BJ (cell line): ENCODE data around the gene HSPB2. TPM values are rescaled to one million over a fixed set of nuclear protein-coding genes. Genes with fewer than 3 reads are reported as not detected.

Experiments used
- CTCF ChIA-PET: fragments of 350-600 bp; formaldehyde crosslinking; extraction: SDS; loops from one replicate; lab custom pipeline; 2021; ENCODE audit warnings: antibody characterized with exemption, inconsistent platforms; lab: Yijun Ruan, JAX
- POLR2A ChIA-PET: fragments of 300-600 bp; sonication (Branson Sonifier 250); formaldehyde crosslinking; extraction: SDS; loops from one replicate; lab custom pipeline; 2021; ENCODE audit warnings: antibody characterized with exemption; lab: Charles Lee
- DNase-seq: peaks from one replicate; pipeline ENCODE4 v3.0.0-alpha.2; 2011; ENCODE audit warnings: low read depth
- H3K27me3 ChIP-seq: 2 replicates; pipeline ENCODE4 v1.6.0; 2011; ENCODE audit warnings: low read length; ENCODE audit not compliant: control insufficient read depth, insufficient read depth
- H3K36me3 ChIP-seq: 2 replicates; pipeline ENCODE4 v1.5.1; 2011; ENCODE audit warnings: low read length; ENCODE audit not compliant: control insufficient read depth, insufficient read depth
- H3K4me3 ChIP-seq: 2 replicates; pipeline ENCODE4 v1.5.1; 2011; ENCODE audit warnings: low read depth, mild to moderate bottlenecking, control low read depth, low read length
- CTCF ChIP-seq: IDR thresholded peaks from 2 replicates; pipeline ENCODE4 v1.5.1; 2011; ENCODE audit warnings: low read depth, mild to moderate bottlenecking, control low read depth, inconsistent platforms, low read length, moderate library complexity; ENCODE audit not compliant: insufficient read depth
- polyA plus RNA-seq: library from polyadenylated mRNA; depleted of rRNA; stranded (reverse); fragments of >200 nt; gene quantifications from 2 replicates; pipeline ENCODE4 v1.2.3, GENCODE V29; 2011

The HSPB2 gene
- polyA plus RNA-seq, 1 experiment: 4.0 TPM

DNA sequence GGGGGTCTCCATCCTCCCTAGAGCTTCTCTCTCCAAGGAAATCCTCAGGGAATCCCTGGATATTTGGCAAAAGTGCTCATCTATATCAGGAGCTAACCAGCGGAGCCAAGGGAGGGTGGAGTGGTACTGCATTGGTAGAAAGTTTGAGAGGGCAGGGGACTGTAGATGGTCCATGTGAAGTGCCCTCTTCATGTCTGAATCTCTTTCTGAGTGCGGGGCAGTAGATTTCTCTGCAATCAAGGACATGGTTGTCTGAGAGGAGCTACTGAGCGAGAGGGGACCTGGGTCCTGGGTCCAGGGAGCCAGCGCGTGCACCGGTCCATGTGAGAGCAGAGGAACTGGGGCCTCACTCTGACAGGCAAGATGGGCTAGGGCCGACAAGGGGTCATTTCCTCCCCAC is 25.3 kb downstream of the HSPB2 start:
- Histone ChIP-seq H3K36me3 (no peaks in the 10 kb centered on the region), H3K4me3 (peak overlapping the region; percentile 52), H3K27me3 (no peaks in the 10 kb centered on the region)
- no peak for DNase-seq
- POLR2A ChIA-PET: no interaction called here
- TF ChIP-seq CTCF: no peak
- CTCF ChIA-PET: interaction anchor here (1.2 to 6.3 kb wide), 6 partner anchors 23 to 60 kb away, joined by 3 to 65 read pairs (median 4); no protein-coding TSS in a partner anchor

GRCh38 chr11:111938687-111939160 is 26.2 kb downstream of the HSPB2 start:
- Histone ChIP-seq H3K27me3 (no peaks in the 10 kb centered on the region), H3K36me3 (no peaks in the 10 kb centered on the region), H3K4me3 (no peak overlapping the region; the same call in 1 of the 2 replicates)
- TF ChIP-seq CTCF: no peak
- no peak for DNase-seq
- CTCF ChIA-PET: interaction anchor here (0.8 to 6.3 kb wide), 5 partner anchors 23 to 68 kb away, joined by 3 to 65 read pairs (median 3); partner anchors contain the start of gene ALG9
- POLR2A ChIA-PET: interaction anchor here (0.6 kb wide), 1 partner anchor 78 kb away, joined by 4 read pairs; no protein-coding TSS in a partner anchor

GRCh38 chr11:111939836-111940604 is 27.5 kb downstream of the HSPB2 start:
- CTCF ChIA-PET: interaction anchor here (1.6 to 2.8 kb wide), 3 partner anchors 8 to 57 kb away, joined by 5 to 11 read pairs (median 7); no protein-coding TSS in a partner anchor
- Histone ChIP-seq H3K27me3 (no peaks in the 10 kb centered on the region), H3K4me3 (no peak overlapping the region), H3K36me3 (no peaks in the 10 kb centered on the region)
- no peak for TF ChIP-seq CTCF
- POLR2A ChIA-PET: interaction anchor here (1.0 kb wide), 1 partner anchor 13 kb away, joined by 5 read pairs; no protein-coding TSS in a partner anchor
- no peak for DNase-seq

- no peak for DNase-seq
- Histone ChIP-seq H3K4me3 (no peak overlapping the region), H3K36me3 (no peaks in the 10 kb centered on the region), H3K27me3 (no peaks in the 10 kb centered on the region)
- ChIA-PET CTCF (interaction anchor here (1.0 to 2.8 kb wide), 2 partner anchors 10 to 23 kb away, joined by 3 to 11 read pairs; partner anchors contain the start of gene C11orf52), POLR2A (no interaction called here)
- TF ChIP-seq CTCF: no peak
Observed at GRCh38 chr11:111941963-111942362, 29.4 kb downstream of the HSPB2 start.

GRCh38 chr11:111942829-111943228 is 30.3 kb downstream of the HSPB2 start:
- H3K4me3 ChIP-seq: no peak overlapping the region
- H3K36me3 ChIP-seq: no peaks in the 10 kb centered on the region
- ChIA-PET CTCF (interaction anchor here (1.0 to 2.8 kb wide), 2 partner anchors 11 to 24 kb away, joined by 3 to 11 read pairs; partner anchors contain the start of gene C11orf52), POLR2A (no interaction called here)
- H3K27me3 ChIP-seq: no peaks in the 10 kb centered on the region
- no peak for DNase-seq
- no peak for TF ChIP-seq CTCF
